HG03108 (cell line): ENCODE measurements around the gene SLC8B1.

Experiments used
- ATAC-seq: cut with Tn5 transposase; IDR thresholded peaks from one replicate; pipeline ENCODE4 v1.9.1; 2021; ENCODE audit warnings: moderate library complexity; ENCODE audit not compliant: unreplicated experiment

SLC8B1 gene

GRCh38 chr12:113334786-113335539 is at the start of gene SLC8B1:
TSS of gene SLC8B1 (minus strand) at chr12:113335109. CDS start at chr12:113332878, 2,231 bp downstream.
- peak; percentile 84 for ATAC-seq

DNA sequence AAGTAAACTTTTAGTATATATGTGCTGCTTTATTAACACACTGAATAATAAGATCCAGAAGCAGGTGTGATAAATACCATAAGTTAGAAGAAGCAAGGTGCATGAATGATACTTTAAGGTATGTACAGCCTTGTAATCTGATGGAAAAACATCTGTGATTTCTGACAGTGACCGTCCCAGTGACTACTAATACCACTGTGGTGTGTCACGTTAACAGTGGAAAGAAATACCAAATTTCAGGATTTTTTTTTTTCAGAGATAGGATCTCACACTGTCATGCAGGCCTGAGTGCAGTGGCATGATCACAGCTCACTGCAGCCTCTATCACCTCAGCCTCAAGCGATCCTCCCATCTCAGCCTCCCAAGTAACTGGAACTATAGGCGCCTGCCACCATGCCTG is 47.3 kb upstream of the SLC8B1 start:
- no peak for ATAC-seq

DNA sequence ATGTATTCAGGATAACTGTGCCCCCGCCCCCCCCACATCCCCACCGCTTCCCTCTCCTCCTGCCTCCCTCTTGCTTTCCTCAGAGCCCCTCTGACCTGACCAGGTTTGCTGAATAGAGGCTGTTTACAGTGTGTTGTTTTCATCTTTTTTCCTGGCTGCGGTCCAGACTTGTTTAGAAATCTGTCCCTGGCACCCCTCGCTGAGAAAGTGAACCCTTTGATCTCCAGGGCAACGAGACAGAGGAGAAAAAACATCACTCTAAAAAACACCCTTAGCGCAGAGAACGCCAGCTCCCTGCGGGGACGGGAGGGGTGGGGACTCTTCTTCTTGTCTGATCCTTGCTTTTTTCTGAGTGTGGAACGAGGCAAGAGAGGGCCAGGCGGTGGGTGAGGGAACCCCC is 46.3 kb upstream of the SLC8B1 start:
- ATAC-seq, result no peak

- ATAC-seq, result no peak
These were observed 43.4 kb upstream of the SLC8B1 start for GRCh38 chr12:113378291-113378690.

GRCh38 chr12:113374823-113375428 is 40.0 kb upstream of the SLC8B1 start:
- no peak for ATAC-seq

DNA sequence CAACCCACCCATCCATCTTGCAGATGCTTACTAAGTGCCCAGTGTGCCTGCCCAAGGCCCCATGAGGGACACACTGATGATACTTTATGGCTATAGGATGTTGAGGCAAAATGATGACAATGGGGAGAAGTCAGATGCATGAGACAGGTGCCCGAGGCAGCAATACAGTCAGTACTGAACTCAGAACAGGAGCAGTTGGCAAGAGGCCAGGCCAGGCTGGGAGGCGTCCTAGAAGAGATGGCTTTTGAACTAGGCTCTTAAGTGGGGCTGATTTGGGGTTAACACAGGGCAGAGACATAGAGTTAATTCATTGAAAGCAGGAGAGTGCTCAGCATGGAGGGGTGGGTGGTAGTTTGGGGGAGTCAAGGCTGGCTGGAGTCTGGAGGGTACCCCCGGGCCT is 39.1 kb upstream of the SLC8B1 start:
- no peak for ATAC-seq

DNA sequence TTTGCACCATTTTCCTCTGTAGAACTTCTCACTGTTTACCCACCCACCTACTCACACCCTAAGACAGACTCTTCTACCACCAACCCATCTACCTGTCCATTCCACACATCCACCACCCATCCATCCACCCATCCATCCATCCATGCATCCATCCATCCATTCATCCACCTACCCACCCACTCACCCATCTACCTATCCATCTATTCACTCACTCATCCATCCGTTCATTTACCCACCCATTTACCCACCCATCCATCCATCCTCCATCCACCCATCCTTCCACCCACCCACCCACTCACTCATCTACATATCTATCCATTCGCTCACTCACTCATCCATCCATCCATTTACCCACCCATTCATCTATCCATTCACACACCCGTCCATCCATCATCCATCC is 38.5 kb upstream of the SLC8B1 start:
- no peak for ATAC-seq

DNA sequence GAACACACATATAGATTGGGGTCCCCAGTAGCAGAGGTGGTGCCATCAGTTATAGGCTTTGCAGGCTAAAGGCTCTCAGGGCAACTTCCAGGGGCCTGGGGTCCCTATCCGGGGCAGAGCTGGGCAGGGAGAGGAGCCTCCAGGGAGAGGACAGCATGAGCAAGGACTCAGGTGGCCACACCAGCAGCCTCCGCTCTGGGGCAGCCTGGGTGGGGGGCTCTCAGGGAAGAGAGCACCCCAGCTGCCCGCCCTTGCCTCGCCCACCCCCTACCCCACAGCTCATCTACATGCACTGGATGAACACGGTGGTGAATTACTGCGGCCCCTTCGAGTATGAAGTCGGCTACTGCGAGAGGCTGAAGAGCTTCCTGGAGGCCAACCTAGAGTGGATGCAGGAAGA is 37.5 kb upstream of the SLC8B1 start:
- ATAC-seq, result no peak

DNA sequence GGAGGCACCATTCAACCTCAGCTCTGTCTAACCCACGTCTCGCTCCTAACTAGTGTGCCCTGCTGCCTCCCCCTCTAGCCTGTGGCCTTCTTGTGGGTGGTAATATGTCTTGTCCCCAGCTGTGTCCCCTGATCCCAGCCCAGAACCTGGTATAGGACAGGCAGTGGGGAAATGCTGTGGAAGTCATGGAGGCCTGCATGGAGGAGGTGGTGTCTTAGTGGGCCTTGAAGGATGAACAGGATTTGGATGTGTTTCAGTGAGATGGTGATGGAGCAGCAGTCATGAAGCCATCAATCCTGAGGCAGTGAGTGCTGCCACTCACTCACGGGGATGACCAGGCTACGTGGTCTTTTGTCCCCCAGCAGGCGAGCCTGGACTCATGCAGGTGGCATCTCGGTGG is 36.9 kb upstream of the SLC8B1 start:
- no peak for ATAC-seq

DNA sequence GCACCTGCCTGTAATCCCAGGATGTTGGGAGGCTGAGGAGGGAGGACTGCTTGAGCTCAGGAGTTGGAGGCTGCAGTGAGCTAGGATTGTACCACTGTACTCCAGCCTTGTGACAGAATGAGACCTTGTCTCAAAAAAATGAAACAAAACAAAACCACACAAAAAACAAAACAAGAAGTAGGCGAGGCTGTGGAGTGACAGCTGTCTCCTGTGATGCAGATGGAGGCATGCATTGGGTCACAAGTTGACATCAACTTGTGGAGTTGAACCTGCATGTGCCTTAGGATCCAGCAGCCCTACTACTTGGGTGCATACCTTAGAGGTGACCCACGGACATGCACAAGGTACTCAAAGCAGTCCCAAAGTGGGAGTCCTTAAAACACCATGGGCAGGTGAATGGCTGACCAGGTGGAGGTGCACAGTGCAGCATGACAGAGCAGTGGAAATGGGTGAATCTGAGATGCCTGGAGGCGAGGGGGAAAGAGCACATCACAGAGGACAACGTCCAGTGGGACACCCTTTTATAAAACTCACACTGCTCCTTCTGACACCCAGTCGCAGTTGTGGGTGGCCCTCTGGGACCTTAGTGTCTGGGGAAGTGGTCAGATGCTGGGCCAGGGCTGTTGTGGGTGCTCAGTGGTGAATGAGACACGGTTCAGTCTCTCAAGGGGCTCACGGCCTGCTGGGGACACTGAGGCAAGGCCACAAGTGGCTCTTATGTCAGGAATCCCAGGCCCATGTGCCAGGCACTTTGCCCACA is 36.2 kb upstream of the SLC8B1 start:
- no peak for ATAC-seq

- ATAC-seq, result no peak
These were observed 34.6 kb upstream of the SLC8B1 start for GRCh38 chr12:113369391-113369985.

- no peak for ATAC-seq
These were observed 33.4 kb upstream of the SLC8B1 start for GRCh38 chr12:113368331-113368730.

- ATAC-seq, result no peak
These were observed 31.9 kb upstream of the SLC8B1 start for GRCh38 chr12:113366827-113367226.

DNA sequence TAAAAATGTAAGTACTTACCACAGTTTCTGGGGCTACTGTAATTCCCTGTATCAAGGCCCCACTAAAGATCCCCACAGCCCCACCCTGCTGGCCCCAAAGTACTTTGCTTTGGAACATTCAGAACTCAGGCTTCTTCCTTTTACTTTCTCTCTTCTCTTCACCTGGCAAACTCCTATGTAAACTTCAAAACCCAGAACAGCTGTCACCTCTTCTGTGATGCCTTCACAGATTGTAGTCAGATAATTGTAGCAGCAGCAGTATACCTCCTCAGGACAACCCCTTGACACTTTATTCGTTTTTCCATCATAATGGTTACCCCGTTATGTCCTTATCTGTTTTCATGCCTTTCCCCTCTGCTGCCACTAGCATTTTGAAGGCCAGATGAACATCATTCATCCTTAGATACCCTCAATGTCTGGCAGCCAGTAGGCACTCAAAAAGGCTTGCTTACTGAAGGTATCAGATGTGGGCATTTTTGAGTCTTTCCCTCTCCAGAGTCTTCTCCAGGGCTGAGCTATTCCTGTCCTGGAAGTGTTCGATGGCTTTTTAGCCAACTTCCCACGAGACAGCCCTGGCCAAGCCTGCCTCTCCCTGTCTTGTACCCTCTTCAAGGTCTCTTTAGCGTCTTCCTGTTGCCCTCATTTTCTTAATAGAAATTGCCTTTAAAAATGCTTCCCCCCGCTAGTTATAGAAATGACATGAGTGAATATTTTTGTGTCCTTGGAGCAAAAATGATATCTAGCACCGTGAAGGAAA is 30.9 kb upstream of the SLC8B1 start:
- ATAC-seq, result no peak

DNA sequence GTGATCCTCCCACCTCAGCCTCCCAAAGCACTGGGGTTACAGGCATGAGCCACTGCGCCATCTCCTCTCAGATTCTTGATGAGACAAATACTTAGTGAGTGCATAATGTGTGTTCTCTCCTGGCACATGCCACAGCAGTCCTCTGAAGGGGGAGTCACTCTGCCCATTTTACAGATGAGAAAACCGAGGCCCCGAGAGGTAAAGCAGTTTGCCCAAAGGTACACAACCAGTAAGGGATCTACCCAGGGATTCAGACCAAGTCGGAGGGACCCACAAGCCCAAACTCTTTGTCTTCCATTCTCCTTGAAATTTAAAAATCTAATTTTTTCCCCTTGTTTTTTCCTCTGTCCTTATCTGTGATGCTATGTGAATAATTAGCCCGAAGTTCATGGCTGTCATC is 29.8 kb upstream of the SLC8B1 start:
- ATAC-seq, result no peak

DNA sequence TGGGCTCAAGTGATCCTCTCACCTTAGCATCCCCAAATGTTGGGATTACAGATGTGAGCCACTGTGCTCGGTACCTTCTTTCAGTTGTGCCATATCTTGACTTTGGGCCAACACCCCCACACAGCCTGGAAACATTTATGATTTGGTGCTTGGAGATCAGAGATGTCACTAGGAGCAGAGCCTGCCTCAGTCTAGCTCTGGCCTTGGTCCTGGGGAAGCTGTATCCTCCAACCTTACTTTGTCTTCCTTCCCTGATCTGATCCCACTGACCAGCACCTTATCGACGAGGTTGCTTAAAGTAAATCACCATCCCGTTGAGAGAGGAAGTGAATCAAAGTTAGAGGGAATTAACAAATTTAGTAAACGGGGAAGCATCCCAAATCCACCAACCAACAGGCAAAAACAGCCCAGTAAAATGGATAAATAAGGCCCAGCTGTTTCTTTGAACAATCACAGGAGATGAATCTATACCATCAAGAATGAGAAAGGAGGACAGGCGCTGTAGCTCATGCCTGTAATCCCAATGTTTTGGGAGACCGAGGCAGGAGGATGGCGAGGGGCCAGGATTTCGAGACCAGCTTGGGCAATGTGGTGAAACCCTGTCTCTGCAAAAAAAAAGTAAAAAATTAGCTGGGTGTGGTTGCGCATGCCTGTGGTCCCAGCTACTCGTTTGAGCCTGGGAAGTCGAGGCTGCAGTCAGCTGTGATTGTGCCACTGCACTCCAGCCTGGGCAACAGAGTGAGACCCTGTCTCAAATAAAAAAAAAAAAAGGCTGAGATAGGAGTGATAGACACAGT is 26.9 kb upstream of the SLC8B1 start:
- ATAC-seq, result no peak

DNA sequence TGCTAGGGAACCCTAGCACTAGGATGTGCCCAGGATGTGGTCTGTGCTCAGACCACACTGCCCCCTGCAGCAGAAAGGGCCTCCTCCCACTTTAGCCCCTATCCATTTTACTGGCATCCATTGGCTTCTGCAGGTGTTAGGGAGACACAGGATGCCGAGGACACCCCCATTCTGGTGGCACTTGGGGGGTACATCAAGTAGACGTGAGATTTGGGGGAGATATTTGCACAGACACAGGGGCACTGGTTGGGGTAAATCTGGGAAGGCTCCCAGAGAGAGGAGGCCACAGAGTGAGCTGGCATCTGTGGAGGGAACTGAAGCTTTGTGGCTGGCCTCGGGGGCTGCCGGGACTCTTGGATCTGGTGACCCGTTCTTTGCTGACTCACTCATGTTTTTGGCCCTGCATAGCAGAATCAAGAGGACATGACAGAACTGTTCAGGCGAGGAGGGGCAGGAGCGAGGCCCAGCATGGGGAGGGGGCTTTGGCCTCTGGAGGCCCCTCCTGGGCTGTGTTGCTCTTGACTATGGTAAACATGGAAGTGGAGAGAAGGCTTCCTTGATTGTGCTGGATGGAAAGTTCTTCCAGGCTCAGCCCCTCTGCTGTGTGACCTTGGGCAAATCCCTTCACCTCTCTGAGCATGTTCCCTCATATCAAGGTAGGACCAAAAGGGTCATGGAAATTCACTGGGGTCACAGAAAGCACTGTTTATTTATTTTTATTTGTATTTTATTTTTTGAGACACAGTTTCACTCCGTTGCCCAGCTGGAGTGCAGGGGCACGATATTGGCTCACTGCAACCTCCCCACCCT is 25.2 kb upstream of the SLC8B1 start:
- no peak for ATAC-seq

DNA sequence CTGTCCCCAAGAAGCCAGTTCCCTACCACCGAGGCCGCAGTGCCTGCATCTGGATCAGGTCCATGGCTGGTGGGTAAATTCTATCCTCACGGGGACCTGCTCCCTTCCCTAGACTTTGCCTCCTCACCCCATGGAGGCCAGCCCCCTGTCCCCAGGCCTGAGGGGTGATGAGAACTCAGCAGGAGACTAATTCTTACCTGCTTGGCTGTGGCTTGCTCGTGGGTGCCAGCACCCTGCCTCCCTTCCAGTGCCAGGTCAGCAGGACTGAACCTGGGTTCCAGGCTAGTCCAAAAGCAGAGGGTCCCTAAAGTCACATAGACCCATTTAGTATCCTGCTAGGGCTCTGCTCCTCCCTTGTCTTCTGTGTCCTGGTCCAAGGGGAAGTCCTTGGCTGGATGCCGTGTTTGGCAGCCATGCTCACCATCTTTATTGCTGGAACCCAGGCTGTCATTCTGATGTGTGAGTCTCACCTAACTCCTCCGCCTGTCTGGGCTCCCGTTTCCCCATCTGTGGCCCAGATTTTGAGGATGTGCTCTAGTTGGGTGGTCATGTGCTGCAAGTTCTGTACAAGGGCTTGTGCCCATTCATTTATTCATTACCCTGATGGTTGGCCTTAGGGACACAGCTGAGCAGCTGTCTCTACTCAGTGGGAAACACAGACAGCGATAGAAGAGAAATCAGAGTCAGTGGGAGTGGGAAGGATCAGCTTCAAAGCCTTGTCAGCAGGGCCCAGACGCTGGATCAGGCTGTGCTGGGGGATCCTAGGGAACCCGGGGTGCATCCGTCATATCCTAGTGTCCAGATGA is 24.4 kb upstream of the SLC8B1 start:
- ATAC-seq, result no peak
